NCI-H1092 treated with DMSO at 0.1 percent for 48 hours (cell line): ENCODE measurements around the gene WDR18.

Experiments
- DNase-seq: peaks from one replicate; lab custom pipeline; 2025; lab: John Stamatoyannopoulos, UW

WDR18 gene

DNA sequence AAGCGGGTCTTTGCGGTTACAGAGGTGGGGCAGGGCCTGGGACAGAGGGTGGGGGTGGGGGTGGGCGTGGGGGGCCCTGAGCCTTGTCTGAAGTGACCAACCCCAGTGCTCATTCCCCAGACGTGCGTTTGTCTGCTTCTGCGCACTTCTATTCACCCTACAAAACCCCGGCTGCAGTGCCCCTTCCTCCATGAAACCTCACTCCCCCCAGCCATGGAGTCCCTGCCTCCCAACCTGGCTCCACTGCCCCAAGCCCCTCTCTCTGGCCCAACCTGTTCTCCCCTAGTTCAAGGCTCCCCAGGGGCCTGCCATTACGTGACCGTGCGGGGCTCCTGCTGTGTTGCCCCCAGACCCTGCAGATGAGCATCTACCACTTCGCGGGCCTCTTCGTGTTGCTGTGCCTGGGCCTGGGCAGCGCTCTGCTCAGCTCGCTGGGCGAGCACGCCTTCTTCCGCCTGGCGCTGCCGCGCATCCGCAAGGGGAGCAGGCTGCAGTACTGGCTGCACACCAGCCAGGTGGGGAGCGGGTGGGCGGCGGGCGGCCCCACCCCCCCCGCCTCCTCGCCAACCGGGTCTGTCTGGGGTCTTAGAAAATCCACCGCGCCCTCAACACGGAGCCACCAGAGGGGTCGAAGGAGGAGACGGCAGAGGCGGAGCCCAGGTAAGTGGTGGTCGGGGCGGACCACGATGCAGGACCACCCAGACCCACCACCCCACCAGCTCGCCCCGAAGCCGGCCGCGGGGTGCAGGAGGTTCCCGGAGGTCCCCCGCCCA is 24.3 kb downstream of the WDR18 start:
- no peak for DNase-seq

DNA sequence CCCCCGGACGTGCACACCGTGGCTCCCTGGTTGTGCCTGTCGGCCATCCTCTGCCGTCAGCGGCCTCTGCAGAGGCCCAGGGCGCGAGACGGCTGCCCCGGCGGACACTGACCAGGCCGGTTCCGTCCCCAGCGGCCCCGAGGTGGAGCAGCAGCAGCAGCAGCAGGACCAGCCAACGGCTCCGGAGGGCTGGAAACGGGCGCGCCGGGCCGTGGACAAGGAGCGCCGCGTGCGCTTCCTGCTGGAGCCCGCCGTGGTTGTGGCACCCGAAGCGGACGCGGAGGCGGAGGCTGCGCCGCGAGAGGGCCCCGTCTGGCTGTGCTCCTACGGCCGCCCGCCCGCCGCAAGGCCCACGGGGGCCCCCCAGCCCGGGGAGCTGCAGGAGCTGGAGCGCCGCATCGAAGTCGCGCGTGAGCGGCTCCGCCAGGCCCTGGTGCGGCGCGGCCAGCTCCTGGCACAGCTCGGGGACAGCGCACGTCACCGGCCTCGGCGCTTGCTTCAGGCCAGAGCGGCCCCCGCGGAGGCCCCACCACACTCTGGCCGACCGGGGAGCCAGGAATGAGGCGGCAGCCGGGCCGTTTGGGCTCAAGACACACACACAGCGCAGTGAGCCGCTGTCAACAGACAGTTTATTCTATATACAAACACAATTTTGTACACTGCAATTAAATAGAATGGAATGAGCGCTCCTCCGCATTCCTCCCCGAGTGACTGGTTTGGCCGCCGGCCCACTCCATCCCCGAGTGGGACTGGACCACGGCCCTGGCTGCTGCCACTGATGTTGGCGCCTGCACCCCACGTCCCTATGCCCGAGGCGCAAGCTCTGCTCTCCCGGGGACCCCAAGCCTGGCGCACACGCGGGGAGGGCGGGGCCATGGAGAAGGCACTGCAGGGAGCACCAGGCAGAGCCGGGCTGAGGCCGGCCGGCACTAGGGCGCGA is 25.2 kb downstream of the WDR18 start:
- DNase-seq, result no peak

DNA sequence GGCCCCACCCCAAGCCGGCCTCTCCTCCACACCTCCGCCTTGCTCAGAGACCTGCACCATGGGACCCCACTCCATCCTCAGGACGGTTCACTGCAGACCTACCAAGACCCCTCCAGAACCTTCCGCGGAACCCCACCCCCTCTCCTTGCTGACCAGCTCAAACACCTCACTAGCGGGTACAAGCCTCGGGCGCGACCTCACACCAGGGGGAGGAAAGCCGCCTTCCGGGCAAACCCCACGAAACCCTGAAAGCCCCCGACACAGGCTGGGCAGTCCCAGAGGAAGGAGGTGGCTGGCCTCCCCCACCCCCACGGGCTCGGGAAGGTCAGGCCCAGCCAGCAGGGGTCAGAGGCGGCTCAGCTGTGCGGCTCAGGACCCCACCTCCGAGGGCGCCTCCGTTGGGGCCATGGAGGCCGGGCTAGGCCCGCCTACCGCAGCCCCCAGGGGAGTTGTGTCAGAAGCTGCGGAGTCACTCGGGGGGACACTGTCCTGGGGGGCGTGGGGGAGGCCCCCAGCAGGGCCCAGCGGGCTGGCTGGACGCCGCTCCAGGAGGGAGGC is 25.9 kb downstream of the WDR18 start:
- DNase-seq, result no peak

DNA sequence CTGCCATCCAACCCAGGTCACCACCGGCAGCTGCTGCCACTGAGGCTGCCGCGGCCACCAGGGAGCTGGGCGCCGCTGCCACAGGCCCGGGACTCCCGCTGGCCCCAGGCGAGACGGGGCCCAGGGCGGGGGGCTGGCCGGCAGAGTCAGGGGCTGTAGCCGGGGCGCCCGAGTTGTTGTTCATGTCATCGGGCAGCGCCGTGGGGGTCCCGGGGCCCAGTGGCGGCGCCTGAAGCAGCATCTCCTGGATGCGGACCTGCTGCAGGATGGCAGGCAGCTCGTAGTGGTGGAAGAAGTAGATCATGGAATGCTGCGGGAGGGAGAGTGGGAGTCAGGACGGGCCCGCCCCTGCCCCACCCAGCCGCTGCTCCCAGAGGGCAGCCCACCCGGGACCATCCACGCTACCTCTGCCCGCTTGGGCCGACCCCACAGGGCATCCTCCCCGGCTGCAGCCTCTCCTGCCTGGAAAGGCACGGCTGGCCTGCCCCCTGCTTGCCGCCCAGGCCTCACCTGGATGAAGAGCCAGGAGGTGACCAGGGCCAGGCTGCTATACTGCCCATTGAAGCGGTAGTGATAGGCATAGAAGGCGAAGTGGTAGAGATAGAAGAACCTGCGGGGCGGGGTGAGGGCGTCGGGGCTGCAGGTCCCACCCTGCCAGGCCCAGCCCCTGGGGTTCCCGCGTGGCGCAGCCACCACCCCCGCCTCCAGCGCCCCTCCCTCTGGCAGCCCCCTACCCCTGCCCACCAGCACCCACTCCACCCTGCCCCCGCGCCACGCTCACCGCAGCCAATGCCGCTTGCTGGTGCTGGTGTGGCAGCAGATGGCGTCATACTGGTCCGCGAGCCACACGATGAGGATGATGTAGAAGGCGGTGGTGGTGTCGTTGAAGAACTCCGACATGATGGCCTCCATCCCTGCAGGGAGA is 26.7 kb downstream of the WDR18 start:
- DNase-seq, result no peak

DNA sequence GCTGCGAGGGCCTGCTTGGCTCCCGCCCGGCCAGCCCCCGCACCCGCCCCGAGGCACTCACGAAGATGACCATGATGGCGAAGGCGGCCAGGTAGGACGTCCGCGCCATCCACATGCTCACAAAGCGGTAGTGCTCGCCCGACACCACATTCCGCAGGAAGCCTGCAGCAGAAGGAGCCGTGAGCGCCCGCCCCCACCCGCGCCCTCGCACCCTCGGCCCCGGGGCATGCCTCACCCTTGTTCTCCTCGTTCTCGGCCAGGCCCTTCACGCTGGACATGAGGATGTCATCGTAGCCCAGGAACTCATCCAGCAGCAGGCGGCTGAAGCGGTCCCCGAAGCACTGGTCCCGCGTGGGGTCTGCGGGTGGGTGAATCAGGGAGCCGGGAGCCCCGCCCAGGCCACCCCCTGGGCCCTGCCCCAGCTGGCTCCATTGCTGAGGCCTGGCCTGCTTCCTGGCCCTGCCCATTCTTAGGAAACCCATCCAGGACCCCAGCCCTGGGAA is 27.7 kb downstream of the WDR18 start:
- no peak for DNase-seq

DNA sequence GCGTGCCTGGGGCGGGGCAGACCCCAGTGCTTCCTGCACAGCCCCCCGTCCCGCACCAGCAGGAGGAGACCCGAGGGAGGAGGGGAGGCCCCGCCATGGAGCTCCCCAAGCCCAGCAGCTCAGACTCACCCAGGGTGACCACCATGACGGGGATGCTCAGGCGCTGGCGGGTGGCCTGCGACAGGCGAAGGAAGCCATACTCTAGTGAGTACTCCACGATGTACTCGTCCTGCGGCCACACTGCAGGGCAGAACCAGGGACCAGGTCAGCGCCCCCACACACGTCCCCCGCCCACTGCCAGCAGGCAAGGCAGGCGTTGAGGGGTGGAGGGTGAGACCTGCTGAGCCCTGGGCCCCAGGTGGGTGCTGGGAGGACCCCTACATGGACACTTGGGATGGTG is 28.2 kb downstream of the WDR18 start:
- DNase-seq, result no peak

DNA sequence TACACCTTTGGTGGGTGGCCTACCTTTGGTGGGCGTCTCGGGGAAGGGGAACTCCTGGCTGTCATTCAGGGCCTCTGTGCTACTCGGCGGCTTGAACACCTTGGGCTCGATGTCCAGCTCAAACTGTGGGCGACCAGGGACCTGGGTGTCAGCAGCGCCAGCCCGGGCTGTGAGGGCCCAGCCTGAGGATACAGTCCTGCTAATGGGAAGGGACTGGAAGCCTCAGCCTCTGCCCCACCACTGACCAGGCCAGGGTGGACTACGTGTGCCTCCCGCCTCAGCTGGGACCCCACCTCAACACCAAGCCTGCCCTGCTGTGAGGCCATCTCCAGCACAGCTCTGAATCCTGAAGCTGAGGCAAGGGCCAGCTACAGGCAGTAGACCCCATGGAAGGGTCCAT is 29.1 kb downstream of the WDR18 start:
- no peak for DNase-seq

DNA sequence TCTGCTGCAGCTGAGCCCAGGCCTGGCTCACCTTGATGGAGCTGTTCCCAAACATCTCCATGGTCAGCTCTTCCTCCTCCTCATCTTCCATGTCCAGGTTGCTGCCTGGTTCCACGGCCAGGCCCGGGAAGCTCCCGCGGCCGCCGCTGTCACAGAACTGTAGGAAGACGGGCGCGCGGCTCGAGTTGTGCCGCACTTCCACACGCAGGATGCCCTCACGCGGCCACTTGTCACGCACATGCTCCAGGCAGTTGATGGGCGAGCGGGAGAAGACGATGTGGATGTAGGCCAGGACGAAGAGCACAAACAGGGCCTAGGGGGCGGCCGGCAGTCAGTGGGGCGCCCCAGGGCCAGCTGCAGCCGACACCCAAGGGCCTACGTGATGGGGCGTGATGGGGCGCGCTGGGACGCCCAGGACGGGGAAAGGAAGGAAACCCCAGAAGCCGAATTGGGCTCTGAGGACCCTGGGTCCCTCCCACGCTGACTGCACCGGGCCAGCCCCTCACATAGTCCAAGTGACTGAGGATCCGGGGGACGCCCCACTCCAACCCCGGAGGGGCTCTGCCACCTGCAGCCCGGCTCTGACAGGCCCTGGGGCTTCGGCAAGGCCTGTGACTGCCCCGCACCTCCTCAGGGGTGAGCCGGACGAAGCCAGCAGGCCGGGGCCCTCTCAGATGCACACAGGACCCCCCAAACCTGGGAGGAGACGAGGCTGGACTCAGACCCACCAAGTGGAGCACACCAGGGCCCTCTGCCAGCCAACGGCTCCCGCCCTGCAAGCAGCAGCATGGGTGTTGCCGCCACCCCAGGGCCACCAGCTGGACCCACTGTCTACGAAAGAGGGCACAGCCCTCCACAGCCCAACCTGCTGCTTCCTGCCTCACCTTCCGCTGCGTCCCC is 30.3 kb downstream of the WDR18 start:
- no peak for DNase-seq

DNA sequence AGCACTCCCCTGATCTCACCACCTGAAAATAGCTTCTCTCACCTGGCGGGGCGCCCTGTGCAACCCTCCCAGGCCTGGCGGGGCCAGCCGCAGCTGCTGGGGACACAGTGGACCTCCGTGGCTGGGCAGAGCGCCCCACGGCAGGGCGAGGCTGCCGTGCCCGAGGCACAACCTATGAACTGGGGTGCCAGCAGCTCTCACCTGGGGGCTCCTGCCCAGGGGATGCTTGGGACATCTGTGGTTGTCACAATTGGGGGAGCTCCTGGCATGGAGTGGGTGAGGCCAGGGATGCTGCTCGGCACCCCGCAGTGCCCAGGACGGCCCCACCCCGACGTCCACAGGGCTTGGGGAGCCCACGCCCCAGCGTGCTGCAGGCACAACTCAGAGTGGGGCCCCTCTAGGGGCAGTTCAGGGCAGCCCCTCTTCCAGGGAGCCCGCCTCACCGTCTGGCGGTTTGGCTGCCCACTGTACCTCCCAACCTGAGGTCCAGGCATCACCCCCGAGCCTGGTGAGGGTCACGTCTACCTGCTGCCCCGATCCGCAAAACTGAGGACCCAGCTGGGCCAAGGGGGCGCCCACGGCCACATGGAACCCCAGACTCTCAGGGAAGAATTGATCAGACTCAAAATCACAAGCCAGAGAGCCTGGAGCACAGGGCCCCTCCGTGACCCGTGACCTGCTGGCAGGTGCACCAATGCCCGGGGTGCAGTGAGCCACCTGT is 31.1 kb downstream of the WDR18 start:
- no peak for DNase-seq

DNA sequence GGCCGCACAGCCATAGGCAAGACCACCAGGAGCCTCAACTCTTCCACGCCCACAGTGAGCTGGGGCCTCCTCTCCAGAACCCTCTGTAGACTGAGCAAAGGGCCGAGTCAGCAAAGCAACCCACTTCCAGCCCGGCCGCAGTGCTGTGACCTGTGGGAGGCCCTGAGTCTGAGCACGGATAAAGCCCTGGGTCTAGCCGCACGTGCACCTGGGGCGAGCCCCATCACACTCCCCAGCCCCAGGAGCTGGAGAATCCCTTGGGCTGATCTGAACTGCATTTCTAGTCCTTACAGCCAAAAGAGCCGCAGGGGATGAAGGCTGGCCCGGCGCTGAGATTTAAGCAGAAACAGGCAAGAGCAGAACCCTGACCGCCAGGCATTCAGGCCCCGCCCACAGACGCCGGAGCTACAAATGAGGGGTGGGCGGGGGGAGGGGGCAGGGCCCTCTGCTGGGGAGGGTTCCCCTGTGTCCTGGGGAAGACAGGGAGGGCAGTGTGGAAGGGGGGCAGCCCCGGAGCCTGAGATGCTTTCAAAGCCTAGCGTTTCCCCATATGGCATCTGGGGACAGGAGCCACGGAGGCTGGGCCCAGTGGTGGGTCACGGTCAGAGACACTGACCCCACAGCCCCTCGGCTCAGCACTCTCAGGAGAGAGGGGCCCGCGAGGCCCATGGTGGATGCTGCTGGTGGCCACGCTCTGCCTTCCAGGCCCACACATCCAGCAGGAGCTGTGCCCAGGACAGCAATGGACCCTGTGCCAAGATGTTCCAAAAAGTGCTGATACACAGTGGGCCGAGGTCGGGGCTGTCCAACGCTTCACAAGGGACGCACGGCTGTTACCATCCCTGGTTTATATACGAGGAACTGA is 31.9 kb downstream of the WDR18 start:
- no peak for DNase-seq

DNA sequence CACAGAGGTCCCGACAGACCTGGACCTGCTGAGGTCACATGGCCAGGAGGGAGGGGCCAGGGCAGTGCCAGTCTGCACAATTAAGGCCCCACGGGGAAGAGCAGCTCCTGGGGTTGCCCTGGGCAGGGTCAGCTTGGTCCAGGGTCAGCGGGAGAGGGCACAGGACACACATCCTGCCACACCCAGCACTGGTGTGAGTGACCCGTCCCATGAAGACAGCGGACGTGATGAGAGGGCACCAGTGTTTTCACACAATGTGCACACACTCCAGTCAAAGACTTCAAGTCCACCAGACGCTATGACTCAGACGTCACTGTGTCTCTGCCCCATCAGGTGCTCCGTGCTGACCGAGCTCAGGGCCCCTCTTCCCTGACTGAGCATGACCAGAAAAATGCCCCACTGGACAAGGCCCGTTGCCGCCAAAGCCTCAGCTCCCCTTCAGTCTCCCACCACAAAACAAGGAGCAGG is 32.5 kb downstream of the WDR18 start:
- DNase-seq, result no peak

DNA sequence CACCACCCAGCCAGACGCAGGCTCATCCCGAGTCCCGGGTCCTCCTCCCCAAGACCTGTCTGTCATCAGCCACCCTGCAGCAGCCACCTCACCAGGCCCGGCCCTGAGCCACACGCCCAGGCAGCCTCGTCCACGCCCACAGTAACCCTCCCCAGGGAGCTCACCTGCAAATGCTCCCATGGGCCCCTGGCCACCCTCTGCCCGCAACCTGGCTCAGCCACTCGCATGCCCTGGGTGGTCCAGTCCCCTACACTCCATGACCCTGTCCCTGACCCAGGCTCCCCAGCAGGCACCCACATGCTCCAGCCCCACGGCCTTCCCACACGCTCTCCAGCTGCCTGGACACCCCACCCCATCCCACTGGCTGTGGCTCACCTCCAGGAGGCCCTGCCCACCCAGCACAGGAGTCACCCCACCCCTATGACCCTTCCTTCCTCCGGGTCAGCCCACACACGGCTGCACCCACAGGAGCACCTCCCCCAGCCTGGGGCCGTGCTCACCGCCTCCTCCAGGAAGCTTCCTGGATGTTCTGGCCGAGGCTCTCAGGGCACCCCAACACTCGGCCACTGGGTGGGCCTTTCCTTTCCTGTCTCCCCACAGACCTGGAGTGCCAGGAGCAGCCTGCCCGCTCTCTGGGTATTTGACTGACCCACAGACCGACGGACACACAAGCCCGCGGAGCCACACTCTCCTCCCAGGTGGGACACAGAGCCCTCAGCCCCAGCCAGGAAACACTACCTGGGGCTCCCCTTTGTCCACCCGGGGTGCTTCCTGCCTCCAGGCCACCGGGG is 33.2 kb downstream of the WDR18 start:
- DNase-seq, result no peak

DNA sequence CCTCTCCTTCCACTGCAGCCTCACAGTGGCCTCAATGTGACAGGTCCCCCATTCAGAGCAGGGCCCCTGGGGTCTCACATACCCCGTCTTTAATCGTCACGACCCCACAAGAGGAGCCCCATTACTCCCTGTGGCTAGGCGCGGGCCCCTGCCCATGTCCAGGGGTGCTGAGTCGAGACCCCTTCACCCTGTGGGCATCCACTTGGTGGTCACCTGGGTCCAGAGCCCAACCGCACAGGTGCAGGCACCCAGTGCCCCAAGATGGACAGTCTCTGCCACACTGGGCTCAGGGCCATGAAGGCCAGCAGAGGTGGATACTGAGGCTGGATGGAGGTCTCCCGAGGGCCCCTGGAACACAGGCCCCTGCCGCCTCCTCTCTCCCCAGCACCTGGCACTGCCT is 33.8 kb downstream of the WDR18 start:
- DNase-seq, result no peak

DNA sequence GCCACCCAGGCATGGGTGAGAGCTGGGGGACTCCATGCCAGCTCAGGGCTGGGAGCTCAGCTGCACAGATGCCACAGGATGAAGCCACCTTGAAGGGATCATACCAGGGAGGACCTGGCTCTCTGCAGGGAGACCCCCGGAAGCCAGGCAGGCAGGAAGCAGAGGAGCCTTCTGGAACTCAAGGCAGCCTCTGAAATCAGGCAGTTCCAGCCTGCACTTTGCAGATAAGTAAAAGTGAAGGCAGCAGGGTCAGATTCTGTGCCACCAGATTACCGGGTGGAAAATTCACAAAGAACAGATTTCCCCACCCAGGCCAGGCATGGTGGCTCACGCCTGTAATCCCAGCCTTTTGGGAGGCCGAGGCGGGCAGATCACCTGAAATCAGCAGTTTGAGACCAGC is 34.2 kb downstream of the WDR18 start:
- no peak for DNase-seq

DNA sequence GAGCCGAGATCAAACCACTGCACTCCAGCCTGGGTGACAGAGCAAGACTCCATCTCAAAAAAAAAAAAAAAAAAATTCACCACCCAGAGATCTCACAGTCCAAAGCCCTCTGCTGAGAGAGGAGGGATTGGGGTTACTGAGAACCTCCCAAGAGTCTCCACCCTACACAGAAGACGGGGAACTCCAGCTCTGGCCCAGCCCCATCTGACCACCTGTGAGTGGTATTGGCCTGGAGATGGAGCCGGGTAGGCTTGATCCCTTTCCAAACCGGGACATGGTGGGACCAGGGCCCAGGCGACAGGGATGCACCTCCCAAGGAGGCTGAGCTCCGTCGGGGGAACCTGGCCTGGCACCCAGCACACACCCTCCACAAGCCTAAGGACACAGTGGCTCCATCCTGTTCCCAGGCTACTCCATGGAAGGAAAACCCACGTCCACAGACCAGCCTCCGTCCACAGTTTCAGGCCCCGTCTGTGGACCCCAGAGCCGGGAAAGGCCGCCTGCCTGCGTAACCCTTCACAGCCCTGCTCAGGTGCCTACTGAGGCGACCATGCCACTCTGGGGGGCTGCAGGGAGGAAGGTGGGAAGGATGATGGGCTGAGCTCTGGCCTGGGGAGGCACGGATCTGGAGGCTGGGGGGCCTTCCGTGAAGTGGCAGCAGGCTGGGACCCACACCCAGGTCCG is 34.9 kb downstream of the WDR18 start:
- no peak for DNase-seq

DNA sequence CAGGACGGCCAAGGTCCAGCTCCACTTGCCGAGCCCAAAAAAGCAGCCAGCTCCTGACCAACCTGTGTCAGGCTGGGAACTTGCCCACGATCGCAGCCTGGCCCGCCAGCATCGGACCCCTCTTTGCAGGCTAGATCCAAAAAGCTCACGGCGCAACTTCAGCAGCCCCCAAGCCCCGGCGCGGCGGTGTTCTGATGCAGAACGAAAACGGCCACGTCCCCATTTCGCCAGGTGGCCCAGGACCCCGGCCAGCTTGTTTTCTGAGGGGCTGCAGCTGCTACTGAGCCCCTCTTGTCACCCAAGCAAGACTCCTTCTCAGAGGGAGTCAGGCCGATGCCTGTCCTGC is 35.4 kb downstream of the WDR18 start:
- no peak for DNase-seq
